ENCODE data around the gene STX1B.

GRCh38 chr16:30961384-30961783 is 49.1 kb downstream of the STX1B start:
- TF ChIP-seq, protein P1, sequence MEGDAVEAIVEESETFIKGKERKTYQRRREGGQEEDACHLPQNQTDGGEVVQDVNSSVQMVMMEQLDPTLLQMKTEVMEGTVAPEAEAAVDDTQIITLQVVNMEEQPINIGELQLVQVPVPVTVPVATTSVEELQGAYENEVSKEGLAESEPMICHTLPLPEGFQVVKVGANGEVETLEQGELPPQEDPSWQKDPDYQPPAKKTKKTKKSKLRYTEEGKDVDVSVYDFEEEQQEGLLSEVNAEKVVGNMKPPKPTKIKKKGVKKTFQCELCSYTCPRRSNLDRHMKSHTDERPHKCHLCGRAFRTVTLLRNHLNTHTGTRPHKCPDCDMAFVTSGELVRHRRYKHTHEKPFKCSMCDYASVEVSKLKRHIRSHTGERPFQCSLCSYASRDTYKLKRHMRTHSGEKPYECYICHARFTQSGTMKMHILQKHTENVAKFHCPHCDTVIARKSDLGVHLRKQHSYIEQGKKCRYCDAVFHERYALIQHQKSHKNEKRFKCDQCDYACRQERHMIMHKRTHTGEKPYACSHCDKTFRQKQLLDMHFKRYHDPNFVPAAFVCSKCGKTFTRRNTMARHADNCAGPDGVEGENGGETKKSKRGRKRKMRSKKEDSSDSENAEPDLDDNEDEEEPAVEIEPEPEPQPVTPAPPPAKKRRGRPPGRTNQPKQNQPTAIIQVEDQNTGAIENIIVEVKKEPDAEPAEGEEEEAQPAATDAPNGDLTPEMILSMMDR (IDR thresholded peaks at IDR 0.05): no peak
- no peak for TF ChIP-seq EP300 (IDR thresholded peaks at IDR 0.05)

Measured in tibial nerve (tissue), 4 donors.